Calu3 (cell line): ENCODE results near the gene BMP10. TPM values are rescaled to one million over a fixed set of nuclear protein-coding genes. Genes with fewer than 3 reads are reported as not detected.

Experiments used
- BruUV-seq: library from RNA; stranded (reverse); fragments of 400-500 nt; replicated peaks from 2 replicates; lab custom pipeline; 2021; lab: Mats Ljungman, UMichigan
- CTCF ChIA-PET: fragments of 300-600 bp; sonication (Branson Sonifier 250); formaldehyde crosslinking; loops from one replicate; lab custom pipeline; 2022; ENCODE audit warnings: antibody characterized with exemption; lab: Charles Lee
- DNase-seq: peaks from one replicate; pipeline ENCODE4 v3.0.0; 2022
- H3K27ac Mint-ChIP-seq: one replicate; pipeline ENCODE4 v1.8.0; 2022; ENCODE audit warnings: mixed read lengths; ENCODE audit not compliant: unreplicated experiment
- H3K27me3 Mint-ChIP-seq: one replicate; pipeline ENCODE4 v1.8.0; 2022; ENCODE audit warnings: mixed read lengths; ENCODE audit not compliant: unreplicated experiment
- H3K36me3 Mint-ChIP-seq: one replicate; pipeline ENCODE4 v1.8.0; 2022; ENCODE audit warnings: mild to moderate bottlenecking, moderate library complexity, mixed read lengths; ENCODE audit not compliant: insufficient read depth, unreplicated experiment
- H3K4me1 Mint-ChIP-seq: one replicate; pipeline ENCODE4 v1.8.0; 2022; ENCODE audit warnings: mild to moderate bottlenecking, low read depth, mixed read lengths; ENCODE audit not compliant: unreplicated experiment
- H3K4me3 Mint-ChIP-seq: one replicate; pipeline ENCODE4 v1.8.0; 2022; ENCODE audit warnings: mild to moderate bottlenecking, low read depth, moderate library complexity, mixed read lengths; ENCODE audit not compliant: unreplicated experiment
- H3K9me3 Mint-ChIP-seq: one replicate; pipeline ENCODE4 v1.8.0; 2022; ENCODE audit warnings: low read depth, mixed read lengths; ENCODE audit not compliant: unreplicated experiment
- CTCF ChIP-seq: fragments of 200-600 bp; IDR thresholded peaks from one replicate; pipeline ENCODE4 v1.8.0; 2022; ENCODE audit warnings: antibody characterized with exemption; ENCODE audit not compliant: unreplicated experiment
- intact Hi-C: fragments of 100-400 bp; cut with micrococcal nuclease; formaldehyde crosslinking; loops from one replicate; pipeline ENCODE4 v1.10.0; 2022; ENCODE audit not compliant: unreplicated experiment
- total RNA-seq: library from RNA; stranded (reverse); gene quantifications from 2 replicates; pipeline ENCODE4 v1.2.3, GENCODE V29; 2022

The BMP10 gene
- total RNA-seq, 1 experiment from 2014 or later: not detected

GRCh38 chr2:68878071-68878711, 7.0 kb upstream of the BMP10 start:
- BruUV-seq: no TSS peak
- no peak overlapping the region for H3K27ac Mint-ChIP-seq

GRCh38 chr2:68877079-68877772, 6.0 kb upstream of the BMP10 start:
- CTCF ChIA-PET: no interaction called here
- no TSS peak for BruUV-seq
- no peaks in the 10 kb centered on the region for H3K4me1 Mint-ChIP-seq
- peaks cover 66% of the 10 kb centered on the region for H3K27me3 Mint-ChIP-seq
- no peaks in the 10 kb centered on the region for H3K36me3 Mint-ChIP-seq
- H3K4me3 Mint-ChIP-seq: no peak overlapping the region
- no peak for TF ChIP-seq CTCF
- no peak overlapping the region for H3K27ac Mint-ChIP-seq
- no peak for DNase-seq
- intact Hi-C loops: no loop called here
- H3K9me3 Mint-ChIP-seq: no peaks in the 10 kb centered on the region

More at GRCh38 chr2:68878071-68878711, 7.0 kb upstream of the BMP10 start:
- H3K4me1 Mint-ChIP-seq: no peaks in the 10 kb centered on the region
- H3K27me3 Mint-ChIP-seq: peaks cover 76% of the 10 kb centered on the region
- no peaks in the 10 kb centered on the region for H3K9me3 Mint-ChIP-seq
- H3K36me3 Mint-ChIP-seq: no peaks in the 10 kb centered on the region
- TF ChIP-seq CTCF: no peak
- CTCF ChIA-PET: interaction anchor here (0.6 kb wide), 1 partner anchor 1195 kb away, joined by 5 read pairs; no protein-coding TSS in a partner anchor
- H3K4me3 Mint-ChIP-seq: no peak overlapping the region
- no peak for DNase-seq
- intact Hi-C loops: no loop called here

- TF ChIP-seq CTCF: no peak
- Mint-ChIP-seq H3K27me3 (peaks cover 71% of the 10 kb centered on the region), H3K9me3 (no peaks in the 10 kb centered on the region), H3K36me3 (no peaks in the 10 kb centered on the region), H3K27ac (no peak overlapping the region), H3K4me3 (no peak overlapping the region), H3K4me1 (no peaks in the 10 kb centered on the region)
- intact Hi-C loops: no loop called here
- BruUV-seq: no TSS peak
- CTCF ChIA-PET: no interaction called here
- DNase-seq: no peak
Measured at GRCh38 chr2:68870215-68870614, 982 bp downstream of the BMP10 start.

DNA sequence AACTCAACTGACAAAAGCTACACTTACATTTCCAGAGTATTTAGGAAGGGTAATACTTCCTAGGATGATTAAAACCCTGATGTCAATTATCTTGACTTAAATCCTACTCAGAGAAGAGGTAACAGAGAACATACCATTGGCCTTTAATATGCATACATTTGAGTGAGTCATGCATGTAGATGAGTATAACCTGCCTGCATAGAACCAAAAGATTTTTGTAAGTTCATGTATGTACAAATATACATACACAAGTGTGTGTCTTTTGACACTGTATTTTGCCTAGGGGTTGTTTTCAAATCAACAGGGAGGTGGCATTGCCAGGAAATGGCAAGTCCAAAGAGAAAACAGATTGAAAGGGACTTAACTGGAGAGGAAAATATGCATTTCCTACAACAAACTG, 6.1 kb downstream of the BMP10 start:
- no peak for DNase-seq
- intact Hi-C loops: no loop called here
- Mint-ChIP-seq H3K9me3 (no peaks in the 10 kb centered on the region), H3K36me3 (no peaks in the 10 kb centered on the region), H3K27ac (no peak overlapping the region), H3K4me3 (no peak overlapping the region), H3K27me3 (peaks cover 92% of the 10 kb centered on the region), H3K4me1 (no peaks in the 10 kb centered on the region)
- CTCF ChIA-PET: no interaction called here
- no peak for TF ChIP-seq CTCF
- no TSS peak for BruUV-seq
